GM21786 (cell line): ENCODE data around the gene WTAP.
"Not testable (repeated sequence)": the region's sequence is repeated elsewhere in the genome, so short reads cannot be mapped to it uniquely, and the experiment has no call there.

Source experiments
- ATAC-seq: cut with Tn5 transposase; IDR thresholded peaks from one replicate; pipeline ENCODE4 v1.9.1; 2021; ENCODE audit not compliant: unreplicated experiment

The WTAP gene

GRCh38 chr6:159760602-159761057 is 33.3 kb downstream of the WTAP start:
- ATAC-seq = no peak

DNA sequence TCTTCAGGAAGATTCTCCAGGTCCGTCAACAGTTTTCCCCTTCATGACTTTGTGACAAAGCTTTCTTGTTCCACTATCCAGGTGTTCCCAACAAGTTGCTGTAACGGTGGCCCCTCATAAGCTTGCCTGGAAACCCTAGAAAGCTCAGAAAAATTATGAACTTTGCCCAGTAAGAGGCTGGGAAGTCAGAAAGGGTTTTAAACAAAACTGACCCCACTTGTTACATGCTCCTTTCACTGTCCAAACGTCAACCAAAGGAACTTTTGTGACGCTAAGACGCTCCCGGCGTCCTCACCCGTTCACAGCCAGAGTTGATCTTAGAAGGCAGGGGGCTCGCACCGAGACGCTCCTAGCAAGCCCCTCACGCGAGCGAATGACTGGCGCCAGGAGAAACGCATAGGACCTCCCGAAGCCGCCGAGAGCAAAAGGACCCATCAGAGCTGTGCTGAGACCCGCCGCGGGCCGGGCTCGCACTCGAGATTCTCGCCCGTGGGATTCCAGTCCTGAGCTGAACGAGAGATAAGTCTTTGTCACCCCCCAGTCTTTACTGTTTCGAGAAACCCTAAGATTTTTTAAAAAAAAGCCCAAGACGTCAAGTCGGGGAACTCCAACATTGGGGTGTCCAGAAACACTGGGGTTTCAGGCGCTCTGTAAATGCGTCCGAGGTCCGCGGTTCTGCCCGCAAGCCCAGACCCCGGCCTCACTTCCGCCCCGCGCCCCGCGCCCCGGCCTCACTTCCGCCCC is 34.0 kb downstream of the WTAP start:
- no peak for ATAC-seq

- ATAC-seq = peak; percentile 98
Observed at GRCh38 chr6:159761873-159762680, 34.8 kb downstream of the WTAP start, which contains the start of gene ACAT2. TSS of gene ACAT2 (plus strand) at chr6:159762045. CDS start at chr6:159762088, 43 bp downstream.

DNA sequence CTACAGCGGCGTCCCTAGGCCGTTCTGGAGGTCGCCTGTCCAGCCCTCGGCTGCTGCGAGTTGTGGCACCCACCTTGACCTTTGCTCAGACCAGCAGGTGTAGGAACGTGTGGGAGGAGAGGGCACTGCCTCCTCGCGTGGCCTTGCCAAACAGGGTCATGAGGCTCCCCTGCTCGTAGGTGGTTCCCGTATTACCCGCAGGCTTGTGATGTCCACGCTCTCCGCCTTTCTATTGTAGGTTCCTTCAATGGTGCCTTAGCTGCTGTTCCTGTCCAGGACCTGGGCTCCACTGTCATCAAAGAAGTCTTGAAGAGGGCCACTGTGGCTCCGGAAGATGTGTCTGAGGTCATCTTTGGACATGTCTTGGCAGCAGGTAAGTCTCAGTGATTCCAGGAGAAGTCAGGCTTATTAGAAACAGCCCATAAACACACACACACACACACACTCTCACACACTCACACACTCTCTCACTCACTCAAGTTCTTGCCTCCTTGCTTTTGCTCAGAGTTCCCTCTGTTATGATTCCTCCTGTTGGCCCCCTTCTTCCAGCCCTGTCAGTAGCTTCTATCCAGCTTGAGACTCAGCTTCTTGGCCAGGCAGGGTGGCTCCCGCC is 35.5 kb downstream of the WTAP start:
- ATAC-seq = peak; percentile 10

DNA sequence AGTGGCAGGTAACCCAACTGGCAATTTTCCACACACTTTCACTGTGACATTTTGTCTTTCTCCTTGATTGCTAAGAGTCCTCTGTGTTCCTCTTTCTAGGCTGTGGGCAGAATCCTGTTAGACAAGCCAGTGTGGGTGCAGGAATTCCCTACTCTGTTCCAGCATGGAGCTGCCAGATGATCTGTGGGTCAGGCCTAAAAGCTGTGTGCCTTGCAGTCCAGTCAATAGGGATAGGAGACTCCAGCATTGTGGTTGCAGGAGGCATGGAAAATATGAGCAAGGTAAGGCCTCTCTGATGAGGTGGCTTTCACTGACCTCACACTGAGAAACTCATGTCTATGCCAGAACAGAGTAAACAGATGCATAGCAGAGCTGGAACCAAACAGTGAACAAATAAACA is 39.6 kb downstream of the WTAP start:
- ATAC-seq = no peak

GRCh38 chr6:159769470-159769869 is 42.2 kb downstream of the WTAP start:
- no peak for ATAC-seq

GRCh38 chr6:159772196-159772595 is 44.9 kb downstream of the WTAP start:
- no peak for ATAC-seq

DNA sequence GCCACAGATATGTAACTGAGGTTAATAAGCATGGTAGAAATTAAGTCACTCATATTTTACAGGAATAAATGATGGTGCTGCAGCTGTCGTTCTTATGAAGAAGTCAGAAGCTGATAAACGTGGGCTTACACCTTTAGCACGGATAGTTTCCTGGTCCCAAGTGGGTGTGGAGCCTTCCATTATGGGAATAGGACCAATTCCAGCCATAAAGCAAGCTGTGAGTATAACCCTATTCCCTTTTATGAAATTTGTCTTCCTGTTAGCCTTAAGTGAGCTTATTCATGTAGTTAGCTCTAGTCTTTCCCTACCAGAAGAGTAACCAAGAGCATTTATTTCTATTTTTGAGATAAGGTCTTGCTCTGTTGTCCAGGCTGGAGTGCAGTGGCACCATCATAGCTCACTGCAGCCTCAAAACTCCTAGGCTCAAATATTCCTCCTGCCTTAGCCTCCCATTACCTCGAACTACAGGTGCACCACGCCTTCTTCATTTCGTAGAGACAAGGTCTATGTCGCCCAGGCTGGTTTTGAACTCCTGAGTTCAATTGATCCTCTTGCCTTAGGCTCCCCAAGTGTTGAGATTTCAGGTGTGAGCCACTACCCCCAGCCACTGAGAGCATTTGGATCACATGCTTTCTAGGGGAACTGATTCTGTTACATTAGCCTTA is 50.1 kb downstream of the WTAP start:
- ATAC-seq = no peak

GRCh38 chr6:159778131-159778530 is 50.8 kb downstream of the WTAP start:
- no peak for ATAC-seq

DNA sequence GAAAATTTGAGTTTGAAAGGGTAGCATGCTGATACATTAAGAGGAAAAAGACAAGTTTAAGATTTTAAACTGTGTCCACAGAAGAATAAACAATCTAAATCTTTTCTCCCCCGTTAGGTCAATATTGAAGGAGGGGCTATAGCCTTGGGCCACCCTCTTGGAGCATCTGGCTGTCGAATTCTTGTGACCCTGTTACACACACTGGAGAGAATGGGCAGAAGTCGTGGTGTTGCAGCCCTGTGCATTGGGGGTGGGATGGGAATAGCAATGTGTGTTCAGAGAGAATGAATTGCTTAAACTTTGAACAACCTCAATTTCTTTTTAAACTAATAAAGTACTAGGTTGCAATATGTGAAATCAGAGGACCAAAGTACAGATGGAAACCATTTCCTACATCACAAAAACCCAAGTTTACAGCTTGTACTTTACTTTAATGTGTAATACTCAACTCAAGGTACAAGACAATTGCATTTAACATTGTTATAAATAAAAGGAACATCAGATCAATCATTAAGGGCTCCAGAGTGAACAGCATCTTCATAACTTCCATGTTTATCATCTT is 51.3 kb downstream of the WTAP start:
- no peak for ATAC-seq

DNA sequence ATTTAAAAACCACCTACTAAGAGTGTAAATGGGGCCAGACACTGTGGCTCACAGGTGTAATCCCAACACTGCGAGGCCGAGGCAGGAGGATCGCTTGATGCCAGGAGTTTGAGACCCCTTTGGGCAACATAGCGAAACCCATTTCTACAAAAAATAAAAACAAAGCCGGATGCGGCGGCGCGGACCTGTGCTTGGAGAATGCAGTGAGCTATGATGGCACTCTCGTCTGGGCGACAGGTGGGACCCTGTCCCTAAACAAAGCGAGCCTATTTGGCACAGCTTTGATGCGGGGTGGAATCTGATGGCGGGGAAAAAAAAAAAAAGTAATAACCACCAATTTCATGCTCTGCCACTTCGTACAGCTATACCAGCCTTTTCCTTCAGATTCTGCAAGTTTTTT is 61.0 kb downstream of the WTAP start:
- no peak for ATAC-seq

DNA sequence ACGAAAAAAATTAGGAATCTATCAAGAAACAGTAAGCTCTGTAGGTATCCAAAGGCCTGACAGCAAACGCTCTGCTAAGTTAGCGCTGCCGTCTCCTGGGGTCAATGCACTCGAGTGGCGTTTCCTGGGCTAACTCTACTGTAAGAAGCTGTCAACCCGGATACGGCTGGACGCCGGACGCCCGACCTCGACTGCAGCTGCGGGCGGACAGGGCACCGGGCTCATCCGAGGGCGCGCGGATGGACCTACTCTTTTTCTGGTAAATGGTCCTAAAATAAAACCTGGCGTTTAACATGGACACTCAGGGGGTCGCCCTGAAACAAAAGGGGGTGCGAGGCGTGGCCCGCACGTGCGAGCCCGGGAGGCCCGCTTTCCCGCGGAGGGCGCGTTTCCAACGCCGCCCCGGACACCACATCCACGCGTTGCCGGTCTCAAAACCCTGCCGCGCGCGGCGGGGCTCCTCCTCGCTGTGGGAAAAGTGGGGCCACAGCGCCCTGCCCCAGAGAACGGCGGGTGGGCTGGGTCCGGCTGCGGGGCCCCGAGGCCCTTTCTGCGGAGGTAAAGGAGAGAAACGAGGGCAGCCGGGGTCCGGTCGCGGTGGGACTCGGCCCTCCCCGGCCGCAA is 61.6 kb downstream of the WTAP start:
- ATAC-seq = no peak

DNA sequence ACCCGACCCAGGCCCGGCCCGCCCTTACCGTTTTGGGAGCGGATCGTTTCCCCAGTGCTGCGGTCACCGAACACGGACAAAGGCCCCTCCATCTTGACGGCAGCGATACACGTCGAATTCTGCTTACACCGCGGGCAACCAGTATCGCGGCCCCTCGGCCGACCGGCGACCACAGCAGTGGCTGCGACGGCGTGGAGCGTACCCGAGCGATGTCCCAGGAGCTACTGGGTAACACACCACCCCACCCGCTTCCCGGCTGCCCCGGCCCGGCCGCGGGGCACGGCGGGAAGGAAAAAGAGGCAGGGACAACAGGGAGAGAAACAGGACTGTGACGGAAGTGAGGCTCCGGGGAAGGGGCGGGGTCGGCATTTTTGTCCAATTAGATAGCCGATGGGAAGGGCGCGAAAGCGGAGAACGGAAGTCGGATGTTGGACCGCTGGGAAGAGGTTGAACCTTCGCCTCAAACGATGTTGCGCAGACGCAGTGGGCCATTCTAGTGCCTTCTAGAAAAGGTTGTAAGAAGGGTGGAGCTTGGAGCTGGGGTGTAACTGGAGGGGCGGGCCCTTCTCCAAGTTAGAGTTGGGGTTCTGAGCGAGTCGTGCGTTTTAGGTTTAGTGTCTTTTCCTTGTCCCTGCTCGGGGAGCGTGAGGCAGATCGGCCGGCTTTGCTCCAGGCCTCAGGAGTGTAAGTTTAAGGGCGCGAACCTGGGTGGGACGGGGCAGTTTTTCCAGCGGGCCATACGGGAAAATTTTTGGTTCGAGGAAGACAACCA is 62.3 kb downstream of the WTAP start, which contains the start of gene TCP1:
Gene TCP1, minus strand, starts transcription at position 226 of the 772 bp plus-strand sequence. Its CDS starts 134 bp downstream, at position 92.
- ATAC-seq = peak; percentile 68

GRCh38 chr6:159790149-159790955 is 63.0 kb downstream of the WTAP start, which contains the start of gene MRPL18:
TSS of gene MRPL18 (plus strand) at chr6:159790467. CDS start at chr6:159790588, 121 bp downstream.
- ATAC-seq = peak; percentile 79

DNA sequence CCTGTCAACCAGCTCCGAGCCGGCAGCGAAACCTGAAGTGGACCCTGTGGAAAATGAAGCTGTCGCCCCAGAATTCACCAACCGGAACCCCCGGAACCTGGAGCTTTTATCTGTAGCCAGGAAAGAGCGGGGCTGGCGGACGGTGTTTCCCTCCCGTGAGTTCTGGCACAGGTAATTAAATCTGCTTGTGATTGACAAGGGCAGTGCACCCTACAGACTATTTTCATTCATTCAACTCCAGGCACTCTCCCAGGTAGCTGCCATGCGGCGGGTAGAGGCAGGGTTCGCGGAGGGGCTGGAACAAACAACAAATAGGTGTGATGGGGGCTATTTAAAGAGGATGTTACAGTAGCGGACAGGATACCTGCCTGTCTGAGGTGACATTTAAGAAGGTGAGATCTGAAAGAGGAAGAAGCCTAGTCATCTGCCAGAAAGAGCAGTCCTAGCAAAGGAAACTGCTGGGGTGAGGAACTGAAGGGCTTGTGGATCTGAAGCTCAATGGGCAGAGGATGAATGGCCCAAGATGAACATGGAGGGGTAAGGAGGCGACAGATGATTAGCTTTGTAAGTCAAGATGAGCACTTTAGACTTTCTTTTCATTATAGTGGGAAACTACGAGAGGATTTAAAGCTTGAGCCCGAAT is 63.8 kb downstream of the WTAP start:
- no peak for ATAC-seq

GRCh38 chr6:159794976-159795375 is 67.7 kb downstream of the WTAP start:
- ATAC-seq = not testable (repeated sequence)

- ATAC-seq = no peak
Observed at GRCh38 chr6:159797554-159797953, 70.2 kb downstream of the WTAP start.
